ENCODE results near the gene USP19. TPM values are rescaled to one million over a fixed set of nuclear protein-coding genes. Genes with fewer than 3 reads are reported as not detected.

USP19 gene
- total and polyA plus RNA-seq, 12 donors = 26.1 to 744 (median 79.8) TPM

DNA sequence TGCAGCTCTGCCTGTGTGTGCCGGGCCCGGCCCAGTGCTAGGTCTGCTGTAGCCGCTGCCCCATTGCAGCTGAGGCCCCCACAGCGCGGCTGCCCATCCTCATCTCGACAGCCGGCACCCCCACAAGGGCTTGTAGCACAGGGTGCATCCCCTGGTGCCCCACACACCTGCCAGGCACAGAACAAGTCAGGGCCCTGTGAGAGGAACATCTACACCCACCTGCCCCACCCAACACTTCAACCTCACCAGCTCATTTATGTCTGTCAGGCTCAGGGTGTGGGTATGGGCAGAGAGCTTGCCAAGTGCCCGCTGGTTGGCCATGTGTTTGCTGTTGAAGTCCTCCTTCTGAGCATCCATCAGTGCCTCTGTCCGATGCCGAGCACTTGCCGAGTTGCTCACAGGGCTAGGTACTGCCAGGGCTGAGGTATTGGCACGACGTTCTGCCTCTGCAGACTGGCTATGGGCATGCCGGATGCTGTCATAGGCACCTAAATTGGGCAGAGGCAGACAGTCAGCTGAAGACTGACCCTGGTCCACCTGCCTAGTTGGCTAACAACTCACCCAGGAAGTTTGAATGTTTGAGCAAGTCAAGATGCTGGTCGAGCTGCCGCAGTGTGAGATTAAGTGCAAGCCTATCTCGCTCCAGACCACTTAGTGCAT, 2.4 kb upstream of the USP19 start:
- no peak for DNase-seq
- Histone ChIP-seq H3K27me3 (no peaks in the 10 kb centered on the region), H3K4me1 (replicated peaks in 1 of 2) (peaks cover 16 to 17% of the 10 kb centered on the region in 2 donors), H3K4me3 (no peak overlapping the region), H3K9me3 (replicated peaks in 1 of 3) (no peaks in the 10 kb centered on the region), H3K36me3 (replicated peaks in 1 of 2) (peaks cover 0 to 77% of the 10 kb centered on the region in 2 donors), H3K27ac (no peak overlapping the region)
- 87 to 94% (median 90%) methylated on average over 5 to 17 of the region's 17 CpGs for WGBS, 4 donors
- no peak for TF ChIP-seq POLR2A (IDR thresholded peaks at IDR 0.05)
- TF ChIP-seq, protein P1, sequence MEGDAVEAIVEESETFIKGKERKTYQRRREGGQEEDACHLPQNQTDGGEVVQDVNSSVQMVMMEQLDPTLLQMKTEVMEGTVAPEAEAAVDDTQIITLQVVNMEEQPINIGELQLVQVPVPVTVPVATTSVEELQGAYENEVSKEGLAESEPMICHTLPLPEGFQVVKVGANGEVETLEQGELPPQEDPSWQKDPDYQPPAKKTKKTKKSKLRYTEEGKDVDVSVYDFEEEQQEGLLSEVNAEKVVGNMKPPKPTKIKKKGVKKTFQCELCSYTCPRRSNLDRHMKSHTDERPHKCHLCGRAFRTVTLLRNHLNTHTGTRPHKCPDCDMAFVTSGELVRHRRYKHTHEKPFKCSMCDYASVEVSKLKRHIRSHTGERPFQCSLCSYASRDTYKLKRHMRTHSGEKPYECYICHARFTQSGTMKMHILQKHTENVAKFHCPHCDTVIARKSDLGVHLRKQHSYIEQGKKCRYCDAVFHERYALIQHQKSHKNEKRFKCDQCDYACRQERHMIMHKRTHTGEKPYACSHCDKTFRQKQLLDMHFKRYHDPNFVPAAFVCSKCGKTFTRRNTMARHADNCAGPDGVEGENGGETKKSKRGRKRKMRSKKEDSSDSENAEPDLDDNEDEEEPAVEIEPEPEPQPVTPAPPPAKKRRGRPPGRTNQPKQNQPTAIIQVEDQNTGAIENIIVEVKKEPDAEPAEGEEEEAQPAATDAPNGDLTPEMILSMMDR (IDR thresholded peaks at IDR 0.05) = no peak
- intact Hi-C loops (cut with DNase I) = no loop called here

DNA sequence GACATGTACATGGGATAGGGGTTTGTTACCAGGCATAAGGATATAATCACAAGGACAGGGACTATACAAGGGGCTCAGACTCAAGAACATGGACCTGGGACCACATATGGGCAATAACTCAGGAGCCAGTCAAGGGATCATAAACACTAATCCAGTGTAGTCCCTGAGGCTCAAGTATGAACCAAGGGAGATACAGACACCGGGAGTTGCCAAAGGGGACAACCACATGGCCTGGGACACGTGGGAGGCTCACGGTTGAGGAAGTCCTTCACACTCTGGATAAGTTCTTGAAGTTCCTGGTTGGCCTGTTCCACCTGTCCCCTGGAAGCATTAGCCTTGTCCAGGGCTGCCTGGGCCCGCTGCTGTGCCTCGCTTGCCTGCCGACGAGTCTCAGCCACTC, 1.8 kb upstream of the USP19 start:
- Histone ChIP-seq H3K27ac (no peak overlapping the region), H3K4me1 (replicated peaks in 1 of 2) (peaks cover 16 to 17% of the 10 kb centered on the region in 2 donors), H3K9me3 (replicated peaks in 1 of 3) (no peaks in the 10 kb centered on the region), H3K27me3 (no peaks in the 10 kb centered on the region), H3K36me3 (replicated peaks in 1 of 2) (peaks cover 0 to 79% of the 10 kb centered on the region in 2 donors), H3K4me3 (no peak overlapping the region)
- WGBS, 4 donors = 80 to 90% (median 87%) methylated on average over 2 to 7 of the region's 7 CpGs; no CpG with 5 or more reads in 1 of the 4 donors
- no peak for TF ChIP-seq POLR2A (IDR thresholded peaks at IDR 0.05)
- TF ChIP-seq, protein P1 (IDR thresholded peaks at IDR 0.05) = no peak
- no peak for DNase-seq
- intact Hi-C loops (cut with DNase I) = no loop called here

DNA sequence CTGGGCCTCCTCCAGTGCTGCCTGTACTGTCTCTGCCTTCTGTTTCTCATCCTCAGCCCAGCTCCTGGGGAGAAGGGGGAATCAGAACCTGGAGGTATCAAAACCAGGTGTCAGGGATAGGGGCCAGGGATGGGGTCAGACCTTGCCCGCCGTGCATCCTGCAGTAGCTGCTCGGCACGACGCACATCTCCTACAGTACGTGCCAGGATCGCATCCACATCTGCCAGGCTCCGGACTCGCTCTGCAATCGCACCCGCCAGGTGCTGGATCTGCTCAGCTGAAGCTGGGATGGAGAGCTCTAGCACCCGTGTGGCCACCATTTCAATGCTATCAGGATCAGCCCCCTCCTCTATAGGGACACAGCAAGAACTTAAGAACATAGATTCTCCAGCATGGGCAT, 1.4 kb upstream of the USP19 start:
- H3K9me3 ChIP-seq (replicated peaks in 1 of 3) = no peaks in the 10 kb centered on the region
- TF ChIP-seq, protein P1 (IDR thresholded peaks at IDR 0.05) = no peak
- TF ChIP-seq POLR2A (IDR thresholded peaks at IDR 0.05) = no peak
- 91 to 96% (median 93%) methylated on average over 8 to 12 of the region's 12 CpGs for WGBS, 4 donors
- DNase-seq = no peak
- H3K27ac ChIP-seq = no peak overlapping the region
- H3K27me3 ChIP-seq = no peaks in the 10 kb centered on the region
- H3K36me3 ChIP-seq (replicated peaks in 1 of 2) = peaks cover 0 to 79% of the 10 kb centered on the region in 2 donors
- intact Hi-C loops (cut with DNase I) = no loop called here
- H3K4me3 ChIP-seq = no peak overlapping the region
- peaks cover 16 to 17% of the 10 kb centered on the region in 2 donors for H3K4me1 ChIP-seq (replicated peaks in 1 of 2)

DNA sequence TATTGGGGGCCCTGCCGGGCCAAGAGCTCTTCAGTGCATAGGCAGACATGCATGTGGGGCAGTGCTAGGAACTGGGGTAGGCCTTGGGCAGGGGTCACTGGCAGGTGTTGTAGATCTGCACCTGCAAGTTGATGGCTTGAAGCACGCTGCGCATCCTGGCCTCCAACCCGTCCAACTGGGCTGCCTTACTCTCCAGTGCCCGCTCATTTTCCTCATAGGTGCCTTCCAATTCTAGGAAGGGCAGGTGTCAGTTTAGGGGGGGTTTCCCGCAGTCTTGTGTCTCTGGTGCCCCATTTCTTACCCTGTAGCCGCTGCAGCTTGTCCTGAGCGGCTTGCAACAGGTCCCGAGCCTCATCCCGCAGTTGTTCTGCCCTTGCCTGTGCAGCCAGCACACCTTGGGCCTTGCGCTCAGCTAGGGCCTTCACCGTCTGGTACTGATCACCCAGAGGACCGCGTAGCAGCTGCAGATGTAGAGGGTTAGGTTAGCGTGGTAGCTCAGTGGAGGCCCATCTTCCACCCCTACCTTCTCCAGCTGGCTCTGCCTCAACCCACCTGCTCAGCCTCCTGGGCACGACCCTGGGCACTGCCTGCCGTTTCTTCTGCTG, 611 bp upstream of the USP19 start:
- H3K9me3 ChIP-seq (replicated peaks in 1 of 3) = no peaks in the 10 kb centered on the region
- intact Hi-C loops (cut with DNase I) = no loop called here
- H3K4me1 ChIP-seq (replicated peaks in 1 of 2) = peaks cover 16 to 17% of the 10 kb centered on the region in 2 donors
- peak overlapping the region in 2 of 4 donors; percentile 93 to 96 for H3K4me3 ChIP-seq
- peak overlapping the region; percentile 66 to 98 (median 93) for H3K27ac ChIP-seq
- TF ChIP-seq, protein P1 (IDR thresholded peaks at IDR 0.05) = no peak
- no peak for TF ChIP-seq POLR2A (IDR thresholded peaks at IDR 0.05)
- 73 to 80% (median 74%) methylated on average over 6 to 17 of the region's 17 CpGs for WGBS, 4 donors
- no peak for DNase-seq
- H3K36me3 ChIP-seq (replicated peaks in 1 of 2) = peaks cover 0 to 79% of the 10 kb centered on the region in 2 donors
- no peaks in the 10 kb centered on the region for H3K27me3 ChIP-seq

All from adrenal gland (tissue), 12 donors.